IMR-90 (cell line): ENCODE results near the gene NPIPB8. TPM values are rescaled to one million over a fixed set of nuclear protein-coding genes. Genes with fewer than 3 reads are reported as not detected.

ENCODE experiments used
- ATAC-seq: fragments of 200-7000 bp; cut with Tn5 transposase; 2 replicates; pipeline ENCODE4 v1.9.1; 2020; ENCODE audit warnings: low read depth, mild to moderate bottlenecking, moderate library complexity
- BruUV-seq: library from RNA; stranded (reverse); fragments of 400-500 nt; replicated peaks from 2 replicates; lab custom pipeline; 2021; lab: Mats Ljungman, UMichigan
- CTCF ChIA-PET: fragments of 300-600 bp; formaldehyde crosslinking; extraction: SDS; loops from one replicate; lab custom pipeline; 2021; ENCODE audit warnings: antibody characterized with exemption; lab: Yijun Ruan, JAX
- POLR2A ChIA-PET: fragments of 300-600 bp; sonication (Branson Sonifier 250); formaldehyde crosslinking; loops from one replicate; lab custom pipeline; 2022; ENCODE audit warnings: antibody characterized with exemption; ENCODE audit not compliant: unreplicated experiment; lab: Charles Lee
- DNase-seq: peaks from one replicate; pipeline ENCODE4 v3.0.0; 2013
- H2AFZ ChIP-seq: replicated peaks from 2 replicates; pipeline ENCODE3; 2013; ENCODE audit warnings: low read length, mild to moderate bottlenecking; ENCODE audit not compliant: poor library complexity
- H2AK5ac ChIP-seq: 2 replicates; pipeline ENCODE4 v1.6.1; 2013; ENCODE audit warnings: low read depth, low read length, inconsistent platforms
- H2AK9ac ChIP-seq: replicated peaks from 2 replicates; pipeline ENCODE3; 2013; ENCODE audit warnings: mild to moderate bottlenecking, low read depth, low read length, moderate library complexity; ENCODE audit not compliant: poor library complexity
- H2BK120ac ChIP-seq: 2 replicates; pipeline ENCODE4 v1.6.1; 2013; ENCODE audit warnings: low read depth, low read length, inconsistent platforms
- H2BK15ac ChIP-seq: 3 replicates; pipeline ENCODE4 v1.6.1; 2013; ENCODE audit warnings: low read depth, low read length, inconsistent platforms
- H2BK20ac ChIP-seq: 2 replicates; pipeline ENCODE4 v1.6.1; 2013; ENCODE audit warnings: low read depth, mild to moderate bottlenecking, inconsistent platforms, low read length, moderate library complexity
- H2BK5ac ChIP-seq: 2 replicates; pipeline ENCODE4 v1.6.1; 2013; ENCODE audit warnings: mild to moderate bottlenecking, low read depth, low read length, inconsistent platforms; ENCODE audit not compliant: poor library complexity, severe bottlenecking
- H3K14ac ChIP-seq: replicated peaks from 2 replicates; pipeline ENCODE4 v1.6.1; 2013; ENCODE audit warnings: low read depth, low read length, inconsistent platforms
- H3K18ac ChIP-seq: 2 replicates; pipeline ENCODE4 v1.6.1; 2013; ENCODE audit warnings: low read depth, low read length, control low read depth
- H3K23ac ChIP-seq: 2 replicates; pipeline ENCODE4 v1.6.1; 2013; ENCODE audit warnings: low read depth, low read length, inconsistent platforms
- H3K27ac ChIP-seq: 2 replicates; pipeline ENCODE4 v1.5.1; 2013; ENCODE audit warnings: mild to moderate bottlenecking, control low read depth, low read length; ENCODE audit not compliant: insufficient read depth
- H3K27me3 ChIP-seq: 2 replicates; pipeline ENCODE4 v1.6.1; 2013; ENCODE audit warnings: low read length; ENCODE audit not compliant: control insufficient read depth, insufficient read depth
- H3K36me3 ChIP-seq: 2 replicates; pipeline ENCODE4 v1.6.1; 2013; ENCODE audit warnings: low read length, mixed read lengths; ENCODE audit not compliant: control insufficient read depth, insufficient read depth
- H3K4ac ChIP-seq: 2 replicates; pipeline ENCODE4 v1.6.1; 2013; ENCODE audit warnings: low read depth, low read length, inconsistent platforms
- H3K4me1 ChIP-seq: 2 replicates; pipeline ENCODE4 v1.6.1; 2013; ENCODE audit warnings: low read length, mixed read lengths; ENCODE audit not compliant: control insufficient read depth, insufficient read depth
- H3K4me2 ChIP-seq: 2 replicates; pipeline ENCODE4 v1.6.1; 2013; ENCODE audit warnings: low read depth, mild to moderate bottlenecking, control low read depth, low read length, moderate library complexity
- H3K4me3 ChIP-seq: 2 replicates; pipeline ENCODE4 v1.5.1; 2013; ENCODE audit warnings: low read depth, mild to moderate bottlenecking, control low read depth, low read length, moderate library complexity; ENCODE audit not compliant: insufficient read depth
- H3K56ac ChIP-seq: 2 replicates; pipeline ENCODE4 v1.6.1; 2013; ENCODE audit warnings: low read length, inconsistent platforms; ENCODE audit not compliant: insufficient read depth; ENCODE audit errors: extremely low read depth
- H3K79me1 ChIP-seq, 2 experiments: 2 replicates each; pipeline ENCODE4 v1.6.1; 2013; ENCODE audit warnings: low read length in 2 of 2, inconsistent platforms in 1 of 2, low read depth in 1 of 2
- H3K9ac ChIP-seq: 2 replicates; pipeline ENCODE4 v1.6.1; 2013; ENCODE audit warnings: low read depth, low read length, control low read depth
- H3K9me1 ChIP-seq: 2 replicates; pipeline ENCODE4 v1.6.1; 2013; ENCODE audit warnings: low read length, inconsistent platforms; ENCODE audit not compliant: insufficient read depth
- H3K9me3 ChIP-seq: 2 replicates; pipeline ENCODE4 v1.6.1; 2013; ENCODE audit warnings: low read length; ENCODE audit not compliant: control insufficient read depth, insufficient read depth
- H4K20me1 ChIP-seq: 2 replicates; pipeline ENCODE4 v1.6.1; 2013; ENCODE audit warnings: low read length, inconsistent platforms; ENCODE audit not compliant: insufficient read depth
- H4K5ac ChIP-seq: 2 replicates; pipeline ENCODE4 v1.6.1; 2013; ENCODE audit warnings: mild to moderate bottlenecking, low read depth, low read length, control low read depth
- H4K8ac ChIP-seq, 2 experiments: 2 replicates each; pipeline ENCODE4 v1.6.1; 2013; ENCODE audit warnings: low read depth in 2 of 2, low read length in 2 of 2, control low read depth in 1 of 2, inconsistent platforms in 1 of 2
- H4K91ac ChIP-seq: 2 replicates; pipeline ENCODE4 v1.6.1; 2013; ENCODE audit warnings: low read depth, low read length, inconsistent platforms; ENCODE audit not compliant: insufficient read depth
- BHLHE40 ChIP-seq: fragments of 150-350 bp; IDR thresholded peaks from 2 replicates; pipeline ENCODE4 v1.6.1; 2016; ENCODE audit warnings: mild to moderate bottlenecking, low read depth, low read length
- CEBPB ChIP-seq: IDR thresholded peaks from 2 replicates; pipeline ENCODE4 v1.6.1; 2012; ENCODE audit warnings: low read depth, low read length, improper control_type of control experiment
- CHD1 ChIP-seq: IDR thresholded peaks from 2 replicates; pipeline ENCODE4 v1.6.1; 2012; ENCODE audit warnings: low read depth, low read length, improper control_type of control experiment
- FOS ChIP-seq: fragments of 150-350 bp; IDR thresholded peaks from 2 replicates; pipeline ENCODE4 v1.6.1; 2016; ENCODE audit warnings: low read depth, low read length
- MAFK ChIP-seq: IDR thresholded peaks from 2 replicates; pipeline ENCODE4 v1.6.1; 2012; ENCODE audit warnings: low read depth, low read length, improper control_type of control experiment
- MAZ ChIP-seq: IDR thresholded peaks from 2 replicates; pipeline ENCODE4 v1.6.1; 2012; ENCODE audit warnings: low read depth, mild to moderate bottlenecking, low read length, improper control_type of control experiment, moderate library complexity, borderline replicate concordance
- MXI1 ChIP-seq: IDR thresholded peaks from 2 replicates; pipeline ENCODE4 v1.6.1; 2012; ENCODE audit warnings: low read depth, mild to moderate bottlenecking, low read length, moderate library complexity, borderline replicate concordance
- NFE2L2 ChIP-seq: fragments of 150-350 bp; IDR thresholded peaks from 2 replicates; pipeline ENCODE4 v1.6.1; 2016; ENCODE audit warnings: low read depth, mild to moderate bottlenecking, low read length
- POLR2A ChIP-seq: IDR thresholded peaks from 2 replicates; pipeline ENCODE4 v1.6.1; 2012; ENCODE audit warnings: mild to moderate bottlenecking, low read depth, low read length
- RAD21 ChIP-seq: IDR thresholded peaks from 2 replicates; pipeline ENCODE4 v1.6.1; 2012; ENCODE audit warnings: low read length, improper control_type of control experiment
- RCOR1 ChIP-seq: IDR thresholded peaks from 2 replicates; pipeline ENCODE4 v1.6.1; 2012; ENCODE audit warnings: mild to moderate bottlenecking, low read length, improper control_type of control experiment; ENCODE audit not compliant: insufficient replicate concordance
- RFX5 ChIP-seq: IDR thresholded peaks from 2 replicates; pipeline ENCODE4 v1.8.0; 2012; ENCODE audit warnings: low read depth, mild to moderate bottlenecking, low read length, moderate library complexity
- WGBS, 2 experiments: methylation state at CpG; one replicate each; pipeline versions ENCODE4 v1.1.5 to v1.1.7; 2013; ENCODE audit warnings: missing lambda C conversion rate in 2 of 2; ENCODE audit not compliant: insufficient read length in 1 of 2; ENCODE audit errors: extremely low coverage in 2 of 2; 5-methylcytosine and 5-hydroxymethylcytosine counted together
- dilution Hi-C: fragments of 300-500 bp; cut with HindIII; formaldehyde crosslinking; loops from one replicate; pipeline ENCODE4 v1.14.3; 2018; ENCODE audit warnings: low sequenced_read_pairs; ENCODE audit not compliant: unreplicated experiment
- in situ Hi-C: fragments of 300-500 bp; cut with MboI; formaldehyde crosslinking; loops from 3 replicates; pipeline ENCODE4 v1.14.3; 2019; ENCODE audit warnings: low sequenced_read_pairs, inconsistent platforms, mixed read lengths
- intact Hi-C: fragments of 100-400 bp; cut with micrococcal nuclease; formaldehyde crosslinking; loops from 2 replicates; pipeline ENCODE4 v1.10.0; 2022
- polyA plus RNA-seq, 3 experiments: library from polyadenylated mRNA; depleted of rRNA; stranded (reverse); fragments of >200 nt; gene quantifications; 2 replicates each; pipeline ENCODE4 v1.2.3, GENCODE V29; 2012; ENCODE audit warnings: low replicate concordance in 1 of 3
- total RNA-seq: library from RNA; depleted of rRNA; stranded (reverse); fragments of >200 nt; gene quantifications from 2 replicates; pipeline ENCODE4 v1.2.3, GENCODE V29; 2012
- TF ChIP-seq, protein P1 (sequence below): fragments of 150-350 bp; IDR thresholded peaks from 2 replicates; pipeline ENCODE4 v1.6.1; 2016; ENCODE audit warnings: low read depth, mild to moderate bottlenecking, low read length, moderate library complexity, borderline replicate concordance
- TF ChIP-seq, protein P2 (sequence below): fragments of 150-350 bp; IDR thresholded peaks from 2 replicates; pipeline ENCODE4 v1.6.1; 2017; ENCODE audit warnings: mild to moderate bottlenecking, antibody characterized with exemption, low read length, low read depth
- TF ChIP-seq, protein P3 (sequence below): conservative IDR thresholded peaks from 2 replicates; pipeline ENCODE4 v1.5.1; 2012; ENCODE audit warnings: mild to moderate bottlenecking, low read depth, low read length, improper control_type of control experiment

Gene NPIPB8
- total and polyA plus RNA-seq, 2 of the 4 experiments (the other 2 are of a cell fraction), result not detected

DNA sequence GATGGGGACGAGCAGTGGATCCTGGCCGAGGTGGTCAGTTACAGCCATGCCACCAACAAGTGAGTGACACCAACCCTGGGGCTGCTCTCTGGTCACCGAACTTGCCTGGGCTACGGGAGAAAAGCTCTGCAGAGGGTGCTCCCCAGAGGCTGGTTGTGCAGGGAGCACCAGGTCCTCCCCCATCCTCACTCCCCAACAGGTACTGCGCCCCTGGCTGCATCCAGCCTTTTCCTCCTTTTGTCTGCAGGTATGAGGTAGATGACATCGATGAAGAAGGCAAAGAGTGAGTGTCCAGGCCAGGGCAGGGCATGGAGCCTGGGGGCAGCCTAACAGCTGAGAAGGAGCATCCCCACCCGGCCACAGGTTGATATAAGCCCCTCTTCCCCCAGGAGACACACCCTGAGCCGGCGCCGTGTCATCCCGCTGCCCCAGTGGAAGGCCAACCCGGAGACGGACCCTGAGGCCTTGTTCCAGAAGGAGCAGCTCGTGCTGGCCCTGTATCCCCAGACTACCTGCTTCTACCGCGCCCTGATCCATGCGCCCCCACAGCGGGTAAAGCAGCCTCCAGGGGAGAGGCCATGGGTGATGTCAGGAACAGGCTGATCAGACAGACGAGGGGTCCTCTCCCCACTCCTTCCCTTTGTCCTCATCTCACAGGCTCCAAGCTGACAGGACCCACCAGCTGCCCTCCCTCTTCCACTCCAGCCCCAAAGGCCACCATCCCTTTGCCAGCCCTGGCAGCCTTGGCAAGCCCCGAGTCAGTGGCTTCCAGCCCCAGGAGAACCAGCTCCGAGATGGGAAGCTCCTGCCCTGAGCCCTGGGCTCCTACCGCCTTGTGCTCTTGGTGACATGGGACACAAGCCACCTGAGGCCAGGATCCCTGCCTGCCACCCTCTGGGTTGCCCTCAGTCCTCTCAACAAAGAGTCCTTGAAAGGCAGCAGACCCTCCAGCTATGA is 47.2 kb upstream of the NPIPB8 start:
- ATAC-seq, result no peak
- TF ChIP-seq FOS, result no peak
- TF ChIP-seq RCOR1, result no peak
- TF ChIP-seq MAZ, result no peak
- no peak for TF ChIP-seq RAD21
- no peak for TF ChIP-seq RFX5
- no peak for TF ChIP-seq MAFK
- no peak for TF ChIP-seq POLR2A
- TF ChIP-seq CEBPB, result no peak
- TF ChIP-seq CHD1, result no peak
- no peak for TF ChIP-seq BHLHE40
- no peak for TF ChIP-seq NFE2L2
- TF ChIP-seq, protein P1, sequence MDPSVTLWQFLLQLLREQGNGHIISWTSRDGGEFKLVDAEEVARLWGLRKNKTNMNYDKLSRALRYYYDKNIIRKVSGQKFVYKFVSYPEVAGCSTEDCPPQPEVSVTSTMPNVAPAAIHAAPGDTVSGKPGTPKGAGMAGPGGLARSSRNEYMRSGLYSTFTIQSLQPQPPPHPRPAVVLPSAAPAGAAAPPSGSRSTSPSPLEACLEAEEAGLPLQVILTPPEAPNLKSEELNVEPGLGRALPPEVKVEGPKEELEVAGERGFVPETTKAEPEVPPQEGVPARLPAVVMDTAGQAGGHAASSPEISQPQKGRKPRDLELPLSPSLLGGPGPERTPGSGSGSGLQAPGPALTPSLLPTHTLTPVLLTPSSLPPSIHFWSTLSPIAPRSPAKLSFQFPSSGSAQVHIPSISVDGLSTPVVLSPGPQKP, result no peak
- no peak for TF ChIP-seq MXI1
- TF ChIP-seq, protein P2, sequence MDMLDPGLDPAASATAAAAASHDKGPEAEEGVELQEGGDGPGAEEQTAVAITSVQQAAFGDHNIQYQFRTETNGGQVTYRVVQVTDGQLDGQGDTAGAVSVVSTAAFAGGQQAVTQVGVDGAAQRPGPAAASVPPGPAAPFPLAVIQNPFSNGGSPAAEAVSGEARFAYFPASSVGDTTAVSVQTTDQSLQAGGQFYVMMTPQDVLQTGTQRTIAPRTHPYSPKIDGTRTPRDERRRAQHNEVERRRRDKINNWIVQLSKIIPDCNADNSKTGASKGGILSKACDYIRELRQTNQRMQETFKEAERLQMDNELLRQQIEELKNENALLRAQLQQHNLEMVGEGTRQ, result no peak
- TF ChIP-seq, protein P3, sequence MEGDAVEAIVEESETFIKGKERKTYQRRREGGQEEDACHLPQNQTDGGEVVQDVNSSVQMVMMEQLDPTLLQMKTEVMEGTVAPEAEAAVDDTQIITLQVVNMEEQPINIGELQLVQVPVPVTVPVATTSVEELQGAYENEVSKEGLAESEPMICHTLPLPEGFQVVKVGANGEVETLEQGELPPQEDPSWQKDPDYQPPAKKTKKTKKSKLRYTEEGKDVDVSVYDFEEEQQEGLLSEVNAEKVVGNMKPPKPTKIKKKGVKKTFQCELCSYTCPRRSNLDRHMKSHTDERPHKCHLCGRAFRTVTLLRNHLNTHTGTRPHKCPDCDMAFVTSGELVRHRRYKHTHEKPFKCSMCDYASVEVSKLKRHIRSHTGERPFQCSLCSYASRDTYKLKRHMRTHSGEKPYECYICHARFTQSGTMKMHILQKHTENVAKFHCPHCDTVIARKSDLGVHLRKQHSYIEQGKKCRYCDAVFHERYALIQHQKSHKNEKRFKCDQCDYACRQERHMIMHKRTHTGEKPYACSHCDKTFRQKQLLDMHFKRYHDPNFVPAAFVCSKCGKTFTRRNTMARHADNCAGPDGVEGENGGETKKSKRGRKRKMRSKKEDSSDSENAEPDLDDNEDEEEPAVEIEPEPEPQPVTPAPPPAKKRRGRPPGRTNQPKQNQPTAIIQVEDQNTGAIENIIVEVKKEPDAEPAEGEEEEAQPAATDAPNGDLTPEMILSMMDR, result no peak

More for the DNA sequence above, 47.2 kb upstream of the NPIPB8 start:
- BruUV-seq, result no TSS peak
- H3K18ac ChIP-seq, result no peak overlapping the region
- dilution Hi-C loops, result no loop called here
- no peak overlapping the region for H3K4ac ChIP-seq
- H3K4me3 ChIP-seq, result no peak overlapping the region
- H3K27ac ChIP-seq, result no peak overlapping the region
- no peak overlapping the region for H2BK120ac ChIP-seq
- peaks cover 19% of the 10 kb centered on the region for H3K36me3 ChIP-seq
- no peak overlapping the region for H4K91ac ChIP-seq
- H3K9me1 ChIP-seq, result no peaks in the 10 kb centered on the region
- no peak overlapping the region for H2BK5ac ChIP-seq
- H3K4me2 ChIP-seq, result no peak overlapping the region
- no peak overlapping the region for H3K9ac ChIP-seq
- no peaks in the 10 kb centered on the region for H3K27me3 ChIP-seq
- ChIA-PET CTCF (no interaction called here), POLR2A (no interaction called here)
- H3K56ac ChIP-seq, result no peak overlapping the region
- no peaks in the 10 kb centered on the region for H4K20me1 ChIP-seq
- DNase-seq, result no peak
- H3K23ac ChIP-seq, result no peak overlapping the region
- H3K9me3 ChIP-seq, result no peaks in the 10 kb centered on the region
- H3K79me1 ChIP-seq, result no peaks in the 10 kb centered on the region
- no peak overlapping the region for H3K14ac ChIP-seq
- no peak overlapping the region for H2AK9ac ChIP-seq
- WGBS, 2 experiments, result 94% methylated on average over 6 of the region's 22 CpGs; no CpG with 5 or more reads in 1 of the 2 experiments
- intact Hi-C loops, result no loop called here
- no peak overlapping the region for H4K8ac ChIP-seq
- H2AFZ ChIP-seq, result no peak overlapping the region
- in situ Hi-C loops, result no loop called here
- no peak overlapping the region for H4K5ac ChIP-seq
- no peaks in the 10 kb centered on the region for H3K4me1 ChIP-seq
- H2BK15ac ChIP-seq, result no peak overlapping the region
- no peak overlapping the region for H2AK5ac ChIP-seq
- no peak overlapping the region for H2BK20ac ChIP-seq
